NOMO-1 treated with dmso at 0.1 percent for 144 hours (cell line): ENCODE data around the gene SPECC1L.
"Not testable (repeated sequence)": the region's sequence is repeated elsewhere in the genome, so short reads cannot be mapped to it uniquely, and the experiment has no call there.

Source experiments
- DNase-seq: peaks from one replicate; lab custom pipeline; 2025; ENCODE audit not compliant: unreplicated experiment; lab: John Stamatoyannopoulos, UW

Gene SPECC1L

DNA sequence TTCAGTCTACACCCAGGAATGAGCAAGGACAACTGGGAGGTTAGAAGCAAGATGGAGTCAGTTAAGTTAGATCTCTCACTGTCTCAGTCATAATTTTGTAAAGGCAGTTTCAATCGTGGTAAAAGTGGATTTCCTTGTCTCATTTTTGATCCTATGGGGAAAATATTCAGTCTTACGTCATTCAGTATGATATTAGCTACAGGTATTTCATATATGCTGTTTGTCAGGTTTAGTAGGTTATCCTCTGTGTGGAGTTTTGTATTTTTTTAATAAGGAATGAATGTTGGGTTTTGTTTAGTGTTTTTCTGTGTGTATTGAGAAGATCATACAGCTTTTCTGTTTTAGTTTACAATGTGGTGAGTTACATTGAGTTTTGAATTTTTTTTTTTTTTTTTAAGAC is 11.8 kb downstream of the SPECC1L start:
- no peak for DNase-seq

DNA sequence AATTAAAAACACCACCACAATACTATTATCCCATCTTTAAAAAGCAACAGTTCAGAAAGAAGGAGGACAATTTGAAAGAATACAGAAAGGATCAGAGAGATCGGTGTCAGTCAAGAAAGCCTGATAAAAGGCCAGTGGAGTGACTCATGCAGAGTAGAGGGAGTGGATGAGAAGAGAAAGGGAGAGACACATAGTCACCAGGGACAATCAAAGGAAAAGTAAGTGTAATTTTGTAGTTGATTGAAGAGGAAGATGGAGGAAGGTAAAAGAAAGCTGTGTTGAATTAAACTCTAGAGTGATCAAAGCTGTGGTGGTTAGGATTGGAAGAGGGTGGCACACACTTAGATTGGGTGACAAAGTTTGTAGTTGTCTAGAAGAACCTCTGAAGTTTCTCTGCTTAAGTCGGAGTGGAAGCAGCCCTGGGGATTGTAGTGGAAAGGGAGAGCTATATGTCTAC is 14.1 kb downstream of the SPECC1L start:
- no peak for DNase-seq

DNA sequence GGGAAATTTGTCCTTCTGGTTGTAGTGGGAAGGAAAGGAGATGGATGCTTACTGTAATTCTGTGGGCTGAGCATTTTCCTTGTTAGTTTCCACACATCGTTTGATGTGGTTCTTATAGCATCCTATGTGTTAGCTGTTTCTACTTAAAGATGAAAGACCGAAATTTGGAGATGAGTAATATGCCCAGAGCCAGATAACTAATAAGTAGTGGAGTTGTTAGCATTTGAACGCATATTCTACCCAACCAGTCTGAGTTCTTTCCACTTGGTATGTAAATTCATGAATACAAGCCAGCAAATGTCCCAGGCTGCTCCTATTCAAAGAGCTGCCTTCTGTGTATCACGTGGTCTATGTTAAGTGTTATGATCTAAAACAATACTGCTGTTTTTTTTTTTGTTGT is 14.6 kb downstream of the SPECC1L start:
- no peak for DNase-seq

DNA sequence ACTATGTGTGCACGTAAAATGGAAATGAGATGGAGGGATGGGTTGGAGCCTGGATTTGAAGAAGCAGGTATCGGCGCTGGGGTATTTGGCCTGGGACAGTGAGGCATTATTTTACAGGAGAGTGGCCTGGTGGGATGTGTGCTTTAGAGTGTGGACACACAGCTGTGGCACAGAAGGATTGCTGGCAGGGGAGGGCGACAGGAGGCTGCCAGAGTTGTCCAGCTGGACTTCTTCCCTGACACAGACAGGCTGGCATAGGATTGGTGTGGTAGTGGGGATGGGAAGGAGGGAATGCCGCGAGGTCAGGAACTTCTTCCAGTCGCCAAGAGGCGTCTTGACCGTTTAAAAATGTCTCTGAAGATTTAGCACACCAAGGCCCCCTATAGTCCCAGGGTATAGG is 16.6 kb downstream of the SPECC1L start:
- DNase-seq: not testable (repeated sequence)

DNA sequence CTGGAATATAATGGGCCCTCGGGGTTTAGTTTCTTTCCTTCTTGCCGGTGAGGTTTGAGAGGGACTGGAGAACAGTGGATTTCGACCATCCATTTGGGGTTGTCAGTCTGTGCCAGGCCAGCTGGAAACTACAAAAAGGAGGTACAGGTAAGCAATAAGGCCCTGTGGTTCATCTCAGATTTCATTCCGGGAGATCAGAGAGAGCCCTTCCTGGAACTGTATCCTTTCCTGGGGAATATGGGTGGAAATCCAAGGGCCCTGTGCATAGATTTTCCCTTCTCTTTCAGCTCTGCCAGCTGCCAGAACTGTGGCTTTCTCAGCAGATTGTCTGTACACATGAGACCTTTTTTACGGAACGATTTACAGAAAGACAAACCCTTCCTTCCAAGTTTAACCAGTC is 17.2 kb downstream of the SPECC1L start:
- DNase-seq: not testable (repeated sequence)

DNA sequence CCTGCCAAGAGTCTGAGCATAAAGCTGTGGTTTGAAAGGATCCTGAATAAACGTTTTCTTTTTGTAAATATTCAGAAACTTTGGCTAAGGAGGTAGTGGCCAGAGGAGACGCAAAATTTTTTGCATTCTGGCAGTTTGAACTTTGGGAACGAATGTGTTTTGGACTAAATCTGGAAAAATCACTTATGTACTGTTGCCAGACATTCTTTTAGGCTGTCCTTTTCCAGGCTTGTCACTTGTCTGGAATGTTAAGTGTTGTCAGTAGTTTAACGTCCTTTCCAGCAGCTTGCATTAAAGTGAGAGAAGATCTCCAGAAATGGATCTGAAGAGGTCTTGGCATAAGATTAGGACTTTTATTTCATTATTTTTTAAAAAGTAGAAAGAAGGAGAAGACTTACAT is 18.5 kb downstream of the SPECC1L start:
- DNase-seq: no peak

DNA sequence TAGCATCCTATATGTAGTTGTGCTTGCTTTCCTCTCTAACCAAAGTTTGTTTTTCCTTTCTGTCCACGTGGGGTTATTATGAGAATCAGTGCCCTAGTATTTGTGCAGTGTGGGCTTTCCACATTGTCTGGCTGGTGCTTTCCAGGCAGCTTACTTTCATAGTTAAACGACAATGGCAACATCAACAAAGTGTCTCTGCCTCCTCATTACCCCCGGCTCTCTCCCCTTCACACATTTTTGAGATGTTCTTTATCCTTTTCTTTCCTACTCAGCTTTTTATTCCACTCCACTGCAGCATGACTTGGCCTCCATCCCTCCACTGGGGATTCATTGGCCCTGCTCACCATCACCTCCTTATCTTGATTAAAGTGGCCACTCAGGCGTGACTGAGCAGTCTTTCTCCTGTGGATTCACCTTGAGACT is 19.1 kb downstream of the SPECC1L start:
- no peak for DNase-seq

DNA sequence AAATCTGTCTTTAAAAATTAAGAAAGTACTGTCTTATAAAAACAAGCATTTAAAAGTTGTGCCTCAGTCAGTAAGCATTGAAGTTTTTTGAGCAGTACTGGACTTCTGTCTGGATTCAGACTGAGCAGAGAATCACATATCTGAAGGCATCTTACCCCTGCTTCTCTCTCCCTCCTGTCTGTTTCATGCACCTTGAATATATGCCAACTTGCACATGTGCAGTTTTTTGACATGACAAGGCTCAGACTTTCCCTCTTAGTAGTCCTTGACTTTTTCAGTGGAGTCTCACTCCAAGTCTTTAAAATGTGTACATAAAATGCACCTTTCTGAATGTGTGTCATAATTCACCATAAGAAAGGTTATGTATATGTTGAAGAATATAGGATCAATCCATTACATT is 19.8 kb downstream of the SPECC1L start:
- no peak for DNase-seq

DNA sequence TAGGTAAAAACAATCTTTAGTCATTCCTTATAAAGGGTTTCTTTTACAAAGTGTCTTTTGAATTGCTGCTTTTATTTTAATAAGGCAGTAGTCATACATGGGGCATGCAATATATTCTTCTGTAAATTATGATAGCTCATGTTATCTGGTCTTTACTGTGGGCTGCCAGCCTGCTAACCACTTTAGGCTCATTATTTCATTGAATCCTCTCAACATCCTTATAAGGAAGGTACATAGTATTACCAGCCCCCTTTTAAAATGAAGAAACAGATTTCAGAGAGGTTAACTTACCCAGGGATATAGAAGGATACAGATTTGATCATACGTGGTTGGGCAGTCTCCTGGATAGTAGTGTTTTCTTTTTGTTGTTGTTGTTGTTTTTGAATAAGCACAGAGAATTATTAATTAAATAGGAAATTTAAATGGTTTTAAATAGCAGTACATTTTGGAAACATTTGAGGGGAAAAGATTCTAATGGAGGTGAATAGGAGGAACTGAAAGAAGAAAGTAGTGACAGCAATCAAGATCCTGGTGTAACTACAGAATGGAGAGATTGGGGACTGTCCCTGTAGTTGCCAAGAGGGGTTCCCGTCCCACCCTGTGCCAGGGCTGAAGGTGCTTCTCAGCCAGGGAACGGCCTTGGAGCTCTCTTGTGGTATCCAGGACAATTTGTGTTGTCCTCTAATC is 21.0 kb downstream of the SPECC1L start:
- DNase-seq: no peak

DNA sequence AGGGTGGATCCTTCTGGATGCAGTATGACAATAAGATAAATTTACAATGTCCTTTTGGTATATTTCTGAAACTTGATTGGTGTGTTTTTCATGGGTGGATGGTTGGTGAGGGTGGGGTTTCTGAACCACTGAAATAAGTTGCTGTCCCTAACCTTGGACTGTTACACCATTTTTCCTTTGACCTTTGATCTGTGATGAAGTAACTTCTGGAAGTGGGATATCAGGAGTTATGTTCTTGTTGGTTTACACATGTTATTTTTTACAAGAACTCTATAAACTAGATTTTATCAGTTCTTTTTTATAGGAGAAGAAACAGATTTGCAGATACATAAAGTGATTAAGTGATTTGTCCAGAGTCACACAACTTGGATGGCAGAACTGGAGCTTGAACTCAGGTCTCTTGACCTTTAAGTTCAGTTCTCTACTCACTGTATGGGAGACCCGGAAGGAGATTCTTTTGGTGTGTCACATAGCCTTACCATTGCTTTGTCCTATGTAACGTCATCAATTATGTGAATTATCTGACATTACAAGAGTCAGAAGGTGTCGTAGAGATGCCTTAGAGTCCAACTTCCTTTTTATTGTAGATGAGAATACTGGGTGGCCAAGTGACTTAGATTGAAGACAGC is 21.7 kb downstream of the SPECC1L start:
- not testable (repeated sequence) for DNase-seq

DNA sequence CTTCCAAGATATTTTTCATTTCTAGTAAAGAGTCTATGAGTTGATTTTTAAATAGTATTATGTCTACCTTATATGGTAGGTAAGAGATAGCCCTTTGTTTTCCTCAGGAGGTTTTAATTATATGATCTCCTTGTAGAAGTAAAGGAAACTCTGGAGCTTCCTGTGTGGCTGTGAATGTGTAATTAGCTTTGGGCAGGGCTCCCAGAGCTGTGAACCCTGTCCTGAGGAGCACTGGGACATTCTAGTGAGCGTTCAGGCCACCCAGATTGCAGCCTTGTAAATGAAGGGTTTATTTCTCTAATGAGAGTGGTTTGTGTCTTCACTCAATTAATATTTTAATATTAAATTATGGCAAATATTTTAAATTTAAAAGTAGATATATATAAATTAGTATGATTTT is 24.3 kb downstream of the SPECC1L start:
- DNase-seq: not testable (repeated sequence)

DNA sequence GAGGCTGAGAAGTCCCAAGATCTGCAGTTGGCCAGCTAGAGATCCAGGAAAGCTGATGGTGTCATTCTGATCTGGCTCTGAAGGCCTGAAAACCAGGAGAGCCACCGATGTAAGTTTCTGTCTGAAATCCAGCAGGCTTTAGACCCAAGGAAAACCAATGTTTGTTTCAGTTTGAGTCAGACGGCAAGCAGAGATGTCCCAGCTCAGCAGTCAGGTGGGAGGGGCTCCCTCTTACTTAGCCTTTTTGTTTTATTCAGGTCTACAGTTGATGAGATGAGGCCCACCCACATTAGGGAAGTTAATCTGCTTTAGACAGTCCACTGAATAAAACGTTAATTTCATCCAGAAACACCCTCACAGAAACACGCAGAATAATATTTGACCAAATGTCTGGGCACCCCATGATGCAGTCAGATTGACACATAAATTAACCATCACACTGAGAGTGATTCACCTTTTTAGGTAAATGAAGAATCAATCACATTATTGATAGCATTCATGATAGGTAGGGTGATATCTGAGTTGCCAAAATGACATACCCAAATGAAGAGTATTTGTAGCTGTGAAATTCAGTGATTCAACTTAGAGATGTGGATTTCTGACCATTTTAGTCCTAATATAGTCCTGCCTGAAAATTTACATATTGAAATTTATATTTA is 28.0 kb downstream of the SPECC1L start:
- DNase-seq: not testable (repeated sequence)

DNA sequence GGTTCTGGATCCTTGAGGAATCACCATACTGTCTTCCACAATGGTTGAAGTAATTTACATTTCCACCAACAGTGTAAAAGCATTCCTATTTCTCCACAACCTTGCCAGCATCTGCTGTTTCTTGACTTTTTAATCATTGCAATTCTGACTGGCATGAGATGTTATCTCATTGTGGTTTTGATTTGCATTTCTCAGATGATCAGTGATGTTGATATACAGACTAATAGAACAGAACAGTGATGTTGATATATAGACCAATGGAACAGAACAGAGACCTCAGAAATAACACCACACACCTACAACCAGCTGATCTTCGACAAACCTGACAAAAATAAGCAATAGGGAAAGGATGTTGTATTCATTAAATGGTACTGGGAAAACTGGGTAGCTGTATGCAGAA is 29.9 kb downstream of the SPECC1L start:
- DNase-seq: not testable (repeated sequence)

DNA sequence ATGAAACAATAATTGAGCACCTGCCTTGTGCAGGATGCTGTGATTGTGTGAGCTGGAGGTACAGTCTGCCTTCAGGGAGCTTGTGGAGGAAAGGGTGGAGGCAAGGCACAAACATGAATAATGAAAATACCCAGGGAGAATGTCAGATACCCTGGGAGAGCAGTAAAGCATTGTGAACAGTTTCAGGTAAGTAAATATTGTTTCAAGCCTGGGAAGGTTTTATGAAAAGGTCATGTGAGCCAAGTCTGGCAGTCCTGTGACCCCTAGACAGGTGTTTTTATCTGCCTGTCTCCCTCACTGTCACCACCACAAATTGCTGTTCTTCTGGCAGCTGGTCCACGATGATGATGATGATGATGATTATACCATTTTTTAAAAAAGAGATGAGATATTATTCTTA is 32.0 kb downstream of the SPECC1L start:
- DNase-seq: no peak

DNA sequence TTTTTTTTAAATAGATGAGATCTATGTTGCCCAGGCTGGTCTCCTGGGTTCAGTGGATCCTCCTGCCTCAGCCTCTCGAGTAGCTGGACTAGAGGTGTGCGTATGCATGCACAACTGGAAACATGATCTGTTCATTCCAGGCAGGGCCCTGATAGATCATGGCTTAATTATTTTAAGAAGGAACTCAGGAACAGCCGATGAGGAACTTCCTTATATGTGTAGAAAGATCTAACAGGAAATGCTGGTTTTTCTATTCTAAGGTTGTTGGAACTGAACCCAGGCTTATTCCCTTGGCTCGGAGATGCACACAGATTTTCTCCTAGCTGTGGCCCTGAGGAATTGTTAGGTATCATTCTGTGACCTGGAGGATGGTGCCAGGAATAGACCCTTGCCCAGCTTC is 32.4 kb downstream of the SPECC1L start:
- no peak for DNase-seq

DNA sequence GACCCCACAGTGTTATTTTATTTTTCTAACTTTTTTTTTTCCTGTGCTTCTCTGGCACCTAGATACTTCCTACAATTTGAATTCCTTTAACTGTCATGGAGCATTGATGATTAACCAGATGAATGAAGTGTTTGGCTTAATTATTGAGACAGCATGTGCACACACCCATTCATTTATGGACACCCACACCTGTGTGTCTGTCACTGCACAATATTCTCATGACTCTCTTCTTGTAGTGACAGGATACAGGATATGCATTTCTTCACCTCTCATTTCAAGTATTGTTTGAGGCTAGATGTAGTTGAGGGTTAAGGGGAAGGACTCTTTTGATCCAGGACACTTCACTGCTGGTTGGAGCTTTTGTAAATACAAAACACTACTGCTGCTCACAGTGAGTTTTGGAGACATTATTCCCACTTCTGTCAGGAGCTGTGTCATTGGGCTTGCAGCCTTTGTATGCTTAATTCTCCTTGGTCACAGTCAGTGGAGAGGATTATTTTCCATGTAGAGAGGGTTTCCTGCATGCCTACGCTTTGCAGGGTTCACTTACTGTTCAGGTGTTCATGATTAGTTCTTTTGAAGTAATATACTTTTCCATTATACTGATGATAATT is 33.5 kb downstream of the SPECC1L start:
- DNase-seq: no peak

DNA sequence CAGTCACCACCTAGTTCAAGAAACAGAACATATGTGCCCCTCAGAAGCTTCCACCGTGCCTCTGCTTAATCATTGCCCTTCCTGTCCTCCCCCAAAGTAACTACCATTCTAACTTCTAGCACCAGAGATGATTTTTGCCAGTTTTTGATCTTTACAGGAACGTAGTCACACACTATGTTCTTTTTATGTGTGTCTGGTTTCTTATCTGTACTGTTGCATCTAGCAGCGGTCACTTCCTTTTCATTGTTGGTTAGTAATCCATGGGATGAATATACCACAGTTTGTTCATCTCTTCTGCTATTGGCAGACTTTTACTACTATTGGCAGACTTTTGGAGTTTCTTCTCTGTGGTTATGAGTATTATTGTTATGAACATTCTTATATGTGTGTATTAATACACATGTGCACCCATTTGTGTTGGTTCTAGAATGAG is 34.6 kb downstream of the SPECC1L start:
- no peak for DNase-seq

DNA sequence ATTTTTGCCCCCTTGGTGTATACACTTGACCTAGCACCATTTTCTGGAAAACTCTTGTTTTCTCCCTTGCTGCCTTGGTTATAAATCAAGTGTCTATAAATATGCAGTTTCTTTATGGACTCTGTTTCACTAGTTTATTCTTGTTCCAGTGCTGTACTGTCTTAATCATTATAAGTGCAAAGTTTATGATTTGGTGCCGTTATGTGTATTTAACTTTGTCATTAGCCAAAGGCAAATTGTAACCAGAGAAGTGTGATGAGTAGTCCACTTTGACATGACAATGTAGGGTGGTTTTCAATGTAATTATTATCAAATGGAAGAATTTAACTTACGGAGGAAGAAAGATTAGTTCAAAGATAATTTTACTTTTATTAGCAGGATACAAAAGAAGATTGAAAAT is 40.3 kb downstream of the SPECC1L start:
- DNase-seq: no peak

DNA sequence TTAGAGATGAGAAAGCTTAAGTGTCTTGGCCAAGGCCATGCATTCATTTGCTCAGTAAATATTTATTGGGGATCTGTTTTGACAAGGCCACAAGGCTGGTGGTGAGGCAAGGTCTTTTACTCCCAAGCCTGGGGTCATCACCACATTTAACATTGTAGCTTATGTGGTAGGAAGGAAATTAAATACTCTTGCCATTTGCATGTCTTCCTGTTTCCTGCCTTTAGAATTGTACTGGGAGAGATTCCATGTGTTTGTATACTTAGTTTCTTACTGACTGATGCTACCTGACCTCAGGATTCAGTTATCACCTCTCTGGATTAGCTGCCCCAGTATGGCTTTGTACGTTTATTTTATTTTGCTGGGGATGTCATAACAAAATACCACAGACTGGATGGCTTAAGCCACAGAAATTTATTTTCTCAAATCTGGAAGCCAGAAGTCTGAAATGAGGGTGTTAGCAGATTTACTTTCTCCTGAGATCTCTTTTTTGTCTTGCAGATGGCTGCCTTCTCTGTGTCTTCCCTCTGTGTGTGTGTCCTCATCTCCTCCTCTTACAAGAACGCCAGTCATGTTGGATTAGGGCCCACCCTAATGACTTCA is 44.8 kb downstream of the SPECC1L start:
- no peak for DNase-seq

DNA sequence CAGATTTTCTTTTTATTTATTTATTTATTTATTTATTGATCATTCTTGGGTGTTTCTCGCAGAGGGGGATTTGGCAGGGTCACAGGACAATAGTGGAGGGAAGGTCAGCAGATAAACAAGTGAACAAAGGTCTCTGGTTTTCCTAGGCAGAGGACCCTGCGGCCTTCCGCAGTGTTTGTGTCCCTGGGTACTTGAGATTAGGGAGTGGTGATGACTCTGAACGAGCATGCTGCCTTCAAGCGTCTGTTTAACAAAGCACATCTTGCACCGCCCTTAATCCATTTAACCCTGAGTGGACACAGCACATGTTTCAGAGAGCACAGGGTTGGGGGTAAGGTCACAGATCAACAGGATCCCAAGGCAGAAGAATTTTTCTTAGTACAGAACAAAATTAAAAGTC is 45.6 kb downstream of the SPECC1L start:
- DNase-seq: not testable (repeated sequence)

DNA sequence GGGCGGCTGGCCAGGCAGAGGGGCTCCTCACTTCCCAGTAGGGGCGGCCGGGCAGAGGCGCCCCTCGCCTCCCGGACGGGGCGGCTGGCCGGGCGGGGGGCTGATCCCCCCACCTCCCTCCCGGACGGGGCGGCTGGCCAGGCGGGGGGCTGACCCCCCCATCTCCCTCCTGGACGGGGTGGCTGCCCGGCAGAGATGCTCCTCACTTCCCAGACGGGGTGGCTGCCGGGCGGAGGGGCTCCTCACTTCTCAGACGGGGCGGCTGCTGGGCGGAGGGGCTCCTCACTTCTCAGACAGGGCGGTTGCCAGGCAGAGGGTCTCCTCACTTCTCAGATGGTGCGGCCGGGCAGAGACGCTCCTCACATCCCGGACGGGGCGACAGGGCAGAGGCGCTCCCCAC is 46.9 kb downstream of the SPECC1L start:
- DNase-seq: not testable (repeated sequence)
